ENCODE data around the gene CCSER2.

GRCh38 chr10:84552478-84552877 lies 224.1 kb downstream of the CCSER2 start:
- TF ChIP-seq CTCF (conservative IDR thresholded peaks at IDR 0.05; ENCODE audit: low read length), result no peak
- no peak for TF ChIP-seq EZH2phosphoT487 (IDR thresholded peaks at IDR 0.05; ENCODE audit: borderline replicate concordance)

All from Loucy (cell line).